HG03045 (cell line): Measurements from ENCODE around the gene ITPRID2.
"Not testable (repeated sequence)": the region's sequence is repeated elsewhere in the genome, so short reads cannot be mapped to it uniquely, and the experiment has no call there.

Experiments
- ATAC-seq: cut with Tn5 transposase; IDR thresholded peaks from one replicate; pipeline ENCODE4 v1.9.1; 2021; ENCODE audit warnings: mild to moderate bottlenecking, moderate library complexity; ENCODE audit not compliant: unreplicated experiment

Gene ITPRID2

DNA sequence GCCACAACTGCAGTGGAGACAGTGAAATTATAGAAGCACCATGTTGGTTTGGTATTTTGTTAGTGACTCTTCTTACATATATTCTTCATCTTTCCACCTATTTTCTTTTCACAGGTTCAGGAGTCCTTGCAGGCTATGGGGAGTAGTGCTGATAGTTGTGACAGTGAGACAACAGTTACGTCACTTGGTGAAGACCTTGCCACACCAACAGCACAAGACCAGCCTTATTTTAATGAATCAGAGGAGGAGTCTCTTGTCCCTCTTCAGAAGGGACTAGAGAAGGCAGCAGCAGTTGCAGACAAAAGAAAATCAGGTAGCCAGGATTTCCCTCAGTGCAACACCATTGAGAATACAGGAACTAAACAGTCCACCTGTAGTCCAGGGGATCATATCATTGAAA, 23.6 kb downstream of the ITPRID2 start:
- ATAC-seq = no peak

GRCh38 chr2:181916726-181917718, 25.5 kb downstream of the ITPRID2 start:
- ATAC-seq = no peak

DNA sequence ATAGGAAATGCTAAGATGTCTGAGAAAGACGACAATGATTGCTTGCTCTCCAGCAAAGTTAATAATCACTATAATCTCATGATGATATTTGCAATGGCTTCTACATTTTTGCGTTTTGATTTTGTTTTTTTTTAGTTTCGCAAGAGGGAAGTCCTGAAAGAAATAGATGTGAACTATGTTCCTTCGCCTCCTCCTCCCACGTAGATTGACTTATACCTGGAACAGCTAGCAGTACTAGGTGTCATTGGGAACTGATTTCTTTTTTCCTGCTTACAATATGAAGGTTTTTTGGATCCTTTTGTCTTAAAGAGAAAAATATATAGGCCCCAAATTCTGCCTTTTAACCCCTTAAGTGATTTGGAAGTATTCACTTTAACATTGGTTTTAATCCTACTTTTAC, 26.7 kb downstream of the ITPRID2 start:
- no peak for ATAC-seq

GRCh38 chr2:181923121-181923520, 31.6 kb downstream of the ITPRID2 start:
- ATAC-seq = no peak

DNA sequence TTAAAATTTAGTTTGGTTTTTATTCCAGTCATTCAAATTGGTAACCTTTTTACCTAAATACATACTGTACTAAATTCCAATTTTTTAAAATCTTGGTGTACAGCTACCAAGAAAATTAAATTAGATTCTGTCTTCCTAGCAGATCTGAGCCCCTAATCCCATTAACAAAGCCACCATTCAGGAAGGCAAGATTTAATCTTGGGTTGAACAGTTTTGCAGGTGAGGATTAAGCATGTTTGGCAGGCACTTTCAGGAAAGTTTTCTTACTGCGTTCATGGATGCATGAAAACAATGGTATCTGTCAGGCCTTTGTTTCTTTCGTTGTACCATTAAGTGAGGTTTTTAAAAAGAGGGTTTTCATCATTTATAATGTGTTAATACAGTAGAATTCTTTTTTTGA, 32.8 kb downstream of the ITPRID2 start:
- no peak for ATAC-seq

GRCh38 chr2:181934694-181935093, 43.2 kb downstream of the ITPRID2 start:
- no peak for ATAC-seq

DNA sequence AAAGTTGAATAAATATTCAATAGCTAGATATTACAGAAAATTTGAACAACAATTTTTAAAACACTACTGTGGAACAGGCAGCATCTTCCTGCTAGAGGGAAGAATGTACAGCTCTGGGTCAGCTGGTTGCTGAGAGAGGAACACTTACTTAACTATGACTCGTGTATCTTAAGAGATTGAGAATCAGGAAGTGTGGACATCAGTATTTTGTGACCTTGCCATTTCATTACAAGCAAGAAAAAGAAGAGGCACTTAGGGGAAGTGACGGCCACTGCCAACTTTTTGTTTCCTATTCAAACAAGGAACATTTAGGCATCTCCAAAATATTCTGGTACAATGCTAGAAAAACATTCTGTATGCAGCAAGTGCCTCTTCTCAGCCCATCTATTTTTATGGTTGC, 45.9 kb downstream of the ITPRID2 start:
- no peak for ATAC-seq

DNA sequence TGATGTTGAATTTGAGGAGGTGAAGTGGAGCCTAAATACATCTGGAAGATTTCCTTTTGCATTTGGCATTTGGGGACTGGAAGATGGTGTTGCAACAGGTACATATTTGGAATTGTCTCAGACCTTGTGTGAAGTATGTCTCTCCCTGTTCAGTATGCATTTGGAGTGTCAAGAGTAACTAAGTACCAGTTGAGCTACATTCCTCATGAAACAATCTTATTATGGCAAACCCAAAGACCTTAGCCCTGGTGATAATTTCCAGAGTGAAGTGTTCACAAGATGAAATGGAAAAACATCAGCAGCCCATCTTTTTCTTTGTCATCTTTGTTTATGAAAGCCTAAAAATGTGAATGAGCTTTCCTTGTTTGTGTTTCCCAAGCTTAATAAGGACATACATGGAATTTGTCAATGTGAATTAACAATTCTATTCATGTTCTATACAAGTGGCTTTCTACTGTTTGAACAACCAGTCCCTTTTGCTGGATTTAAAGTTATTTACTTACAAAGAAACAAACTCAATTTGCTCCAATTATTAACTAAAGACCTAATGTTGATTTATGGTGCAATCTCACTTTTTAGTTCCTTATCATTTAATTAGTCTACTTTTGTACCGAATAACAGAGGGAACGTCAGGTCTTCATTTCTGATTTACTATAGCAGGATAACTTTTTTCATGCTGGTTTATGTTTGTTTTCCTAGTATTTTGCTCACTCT, 52.0 kb downstream of the ITPRID2 start:
- no peak for ATAC-seq

DNA sequence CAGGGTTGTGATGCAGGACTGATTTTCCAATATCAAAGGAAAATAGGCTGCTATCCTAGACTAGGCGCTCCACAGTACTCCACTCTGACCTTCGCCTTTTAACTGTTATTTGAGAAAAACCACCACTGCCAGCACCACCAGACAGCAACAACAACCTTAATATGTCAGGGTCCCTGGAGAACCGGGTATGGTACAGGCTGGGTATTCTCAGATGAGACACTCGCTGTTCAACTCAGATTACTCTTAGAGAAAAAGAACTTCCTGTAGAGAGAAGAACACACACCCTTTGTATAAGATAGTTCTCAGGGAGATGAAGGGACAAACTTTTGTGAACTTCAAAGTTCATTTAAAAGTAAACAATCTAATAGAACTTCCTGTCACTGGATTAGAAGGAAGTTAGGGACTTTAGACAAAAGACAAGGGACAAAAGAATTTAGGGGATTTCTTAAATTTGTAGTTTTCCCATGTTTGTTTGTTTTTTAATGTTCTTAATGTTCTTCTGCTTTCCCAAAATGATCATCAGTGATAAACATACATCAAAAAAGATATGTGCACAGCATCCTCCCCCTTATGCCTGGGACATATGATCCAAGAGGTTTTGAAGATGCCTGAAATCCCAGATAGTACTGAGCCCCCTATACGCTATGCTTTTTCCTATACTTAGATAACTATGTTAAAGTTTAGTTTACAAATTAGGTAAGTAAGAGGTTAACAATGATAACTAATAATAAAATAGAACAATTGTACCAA, 52.8 kb downstream of the ITPRID2 start:
- ATAC-seq = no peak

GRCh38 chr2:181944914-181945291, 53.4 kb downstream of the ITPRID2 start:
- no peak for ATAC-seq

DNA sequence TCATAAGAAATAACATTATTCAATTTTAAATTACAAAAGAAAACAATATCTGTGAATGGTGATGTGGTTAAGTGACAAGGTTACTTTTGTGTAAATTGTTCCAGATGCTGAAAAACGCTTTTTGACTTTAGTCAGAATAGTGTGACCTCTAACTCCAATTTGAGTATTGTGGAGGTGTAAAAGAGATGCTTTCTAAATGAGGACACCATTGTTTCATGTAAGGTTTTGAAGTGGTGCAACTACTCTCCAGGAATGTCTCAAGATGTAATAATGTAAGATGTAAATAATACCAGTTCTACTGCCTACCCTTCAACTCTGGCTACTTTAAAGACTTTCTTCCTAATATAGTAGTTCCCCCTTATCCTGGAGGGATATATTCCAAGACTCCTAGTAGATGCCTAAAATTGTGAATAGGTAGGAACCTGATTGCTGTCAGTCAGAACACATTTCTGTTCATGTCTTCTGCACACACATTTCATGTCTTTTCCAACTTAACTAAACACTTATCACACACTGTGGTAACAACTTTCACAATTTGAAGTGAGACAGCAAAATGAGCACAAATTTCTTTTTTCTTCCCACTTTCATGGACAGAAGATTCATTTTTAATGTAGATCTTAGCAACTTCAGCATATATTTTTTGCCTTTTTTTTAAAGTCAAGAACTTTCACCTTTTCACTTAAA, 55.1 kb downstream of the ITPRID2 start:
- ATAC-seq = no peak

- no peak for ATAC-seq
Measured at GRCh38 chr2:181947273-181947672, 55.7 kb downstream of the ITPRID2 start.

- no peak for ATAC-seq
Measured at GRCh38 chr2:181948227-181948626, 56.7 kb downstream of the ITPRID2 start.

DNA sequence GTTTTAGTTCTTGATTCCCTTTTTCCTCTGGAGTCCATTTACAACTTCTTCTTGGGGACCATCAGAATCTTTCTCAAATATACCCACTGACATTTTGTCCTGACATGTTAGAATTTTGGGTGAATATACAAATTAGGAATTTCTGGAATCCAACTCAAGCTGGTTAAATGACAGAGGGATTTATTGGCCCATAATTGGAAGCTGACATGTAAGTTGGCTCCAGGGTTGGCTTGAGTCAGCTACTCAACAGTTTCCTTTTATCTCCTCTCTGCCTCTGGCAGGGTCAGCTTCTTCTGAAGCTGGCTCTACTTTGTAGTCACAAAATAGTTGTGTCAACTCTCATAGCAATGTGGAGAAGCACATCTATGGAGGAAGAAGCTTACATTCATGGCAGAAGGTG, 57.5 kb downstream of the ITPRID2 start:
- no peak for ATAC-seq

- ATAC-seq = no peak
Measured at GRCh38 chr2:181952404-181953226, 61.1 kb downstream of the ITPRID2 start.

GRCh38 chr2:181953881-181954537, 62.5 kb downstream of the ITPRID2 start:
- no peak for ATAC-seq

DNA sequence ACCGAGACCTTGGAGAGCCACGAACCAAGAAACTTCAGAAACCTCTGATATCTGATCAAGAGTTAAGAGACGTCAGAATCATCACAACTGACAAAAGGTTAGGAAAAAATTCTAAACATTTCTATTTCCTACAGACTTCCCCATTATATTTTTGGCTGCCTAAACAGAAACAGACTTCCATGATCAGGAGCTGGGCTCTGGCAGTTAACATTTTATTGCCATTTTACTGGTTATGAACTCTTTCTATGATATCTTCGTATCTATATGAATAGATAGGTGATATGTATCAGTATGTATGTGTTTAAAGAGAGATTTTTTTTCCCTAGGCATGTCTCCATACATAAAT, 63.0 kb downstream of the ITPRID2 start:
- ATAC-seq = no peak

DNA sequence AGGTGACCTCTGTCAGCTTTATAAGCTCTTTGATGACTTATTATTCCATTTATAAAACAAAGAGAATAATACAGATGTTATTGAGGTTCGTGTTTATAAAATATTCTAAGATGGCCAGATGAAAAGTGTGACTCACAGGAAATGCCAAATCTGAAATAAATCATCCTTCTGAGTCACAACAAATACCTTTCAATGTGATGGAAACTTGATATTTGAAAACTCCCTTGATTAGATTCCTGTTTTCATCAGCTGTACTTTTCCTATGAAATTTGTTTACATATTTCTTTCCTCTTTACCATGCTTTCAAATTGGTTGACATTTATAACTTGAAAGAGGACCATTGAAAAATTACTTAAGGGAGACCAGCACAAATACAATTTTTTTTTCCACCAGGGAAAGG, 63.5 kb downstream of the ITPRID2 start:
- ATAC-seq = no peak

- ATAC-seq = not testable (repeated sequence)
Measured at GRCh38 chr2:181955866-181956265, 64.3 kb downstream of the ITPRID2 start.

GRCh38 chr2:181957668-181958067, 66.1 kb downstream of the ITPRID2 start:
- no peak for ATAC-seq
